ENCODE results near the gene B9D1.

Gene B9D1

DNA sequence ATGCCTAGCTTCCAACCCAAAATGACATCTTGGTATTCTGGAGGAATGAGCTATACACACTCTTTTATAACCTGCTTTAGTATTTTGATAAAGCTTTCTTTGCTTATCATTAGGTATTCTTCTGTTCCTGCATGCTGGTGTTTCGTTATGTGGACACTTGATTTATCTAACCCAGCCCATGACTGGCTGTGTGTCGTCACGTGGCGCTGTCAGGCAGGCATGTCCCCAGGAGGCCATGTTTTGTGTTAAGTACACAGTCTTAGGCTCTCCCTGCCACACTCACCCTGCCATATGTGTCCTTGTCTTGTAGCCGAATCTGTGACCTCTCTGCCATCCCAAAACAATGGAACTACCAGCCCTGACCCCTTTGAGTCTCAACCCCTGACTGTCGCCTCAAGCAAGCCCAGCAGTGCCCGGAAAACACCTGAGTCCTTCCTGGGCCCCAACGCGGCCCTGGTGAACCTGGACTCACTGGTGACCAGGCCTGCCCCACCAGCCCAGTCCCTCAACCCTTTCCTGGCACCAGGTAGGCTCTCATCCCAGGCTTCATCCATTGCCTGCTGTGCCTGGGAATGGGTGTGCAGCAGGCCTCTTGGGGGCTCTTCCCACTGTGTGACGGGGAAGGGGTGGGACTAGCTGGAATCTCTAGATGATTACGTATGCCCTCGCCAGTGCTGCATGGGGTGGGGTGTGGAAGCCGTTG lies 30.8 kb downstream of the B9D1 start:
- no peak for TF ChIP-seq EZH2phosphoT487 (IDR thresholded peaks at IDR 0.05; ENCODE audit: borderline replicate concordance, low read length)
- TF ChIP-seq, protein P1, sequence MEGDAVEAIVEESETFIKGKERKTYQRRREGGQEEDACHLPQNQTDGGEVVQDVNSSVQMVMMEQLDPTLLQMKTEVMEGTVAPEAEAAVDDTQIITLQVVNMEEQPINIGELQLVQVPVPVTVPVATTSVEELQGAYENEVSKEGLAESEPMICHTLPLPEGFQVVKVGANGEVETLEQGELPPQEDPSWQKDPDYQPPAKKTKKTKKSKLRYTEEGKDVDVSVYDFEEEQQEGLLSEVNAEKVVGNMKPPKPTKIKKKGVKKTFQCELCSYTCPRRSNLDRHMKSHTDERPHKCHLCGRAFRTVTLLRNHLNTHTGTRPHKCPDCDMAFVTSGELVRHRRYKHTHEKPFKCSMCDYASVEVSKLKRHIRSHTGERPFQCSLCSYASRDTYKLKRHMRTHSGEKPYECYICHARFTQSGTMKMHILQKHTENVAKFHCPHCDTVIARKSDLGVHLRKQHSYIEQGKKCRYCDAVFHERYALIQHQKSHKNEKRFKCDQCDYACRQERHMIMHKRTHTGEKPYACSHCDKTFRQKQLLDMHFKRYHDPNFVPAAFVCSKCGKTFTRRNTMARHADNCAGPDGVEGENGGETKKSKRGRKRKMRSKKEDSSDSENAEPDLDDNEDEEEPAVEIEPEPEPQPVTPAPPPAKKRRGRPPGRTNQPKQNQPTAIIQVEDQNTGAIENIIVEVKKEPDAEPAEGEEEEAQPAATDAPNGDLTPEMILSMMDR (IDR thresholded peaks at IDR 0.05; ENCODE audit: low read depth, low read length, poor library complexity, severe bottlenecking): no peak
- no peak overlapping the region for H3K27ac ChIP-seq (ENCODE audit: low read depth, low read length)

DNA sequence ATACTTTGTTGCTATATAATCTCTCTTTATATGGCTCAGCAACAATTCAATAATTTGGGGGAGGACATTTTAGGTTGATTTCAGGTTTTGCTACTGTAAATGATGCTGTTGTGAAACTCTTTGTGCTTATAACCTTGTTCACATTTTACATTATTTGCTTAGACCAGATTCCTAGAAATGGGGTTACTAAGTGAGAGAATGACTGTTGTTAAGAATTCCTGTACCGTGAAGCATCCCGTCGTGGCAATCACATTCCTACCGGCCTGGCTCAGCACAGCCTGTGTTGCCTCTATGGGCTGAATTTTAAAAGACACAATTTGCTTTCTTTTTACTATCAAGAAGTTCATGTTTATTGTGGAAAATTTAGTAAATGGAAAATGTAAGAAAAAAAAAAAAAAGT lies 31.4 kb downstream of the B9D1 start:
- Histone ChIP-seq H3K4me2 (ENCODE audit: low read length) (no peak overlapping the region), H3K9me3 (ENCODE audit: control insufficient read depth, insufficient read depth, low read length) (no peaks in the 10 kb centered on the region), H3K9me2 (replicated peaks; ENCODE audit: control insufficient read depth, low read length) (no peaks in the 10 kb centered on the region), H3K27ac (ENCODE audit: low read depth, low read length) (no peak overlapping the region), H3K79me2 (ENCODE audit: control insufficient read depth, low read length) (no peaks in the 10 kb centered on the region), H3K27me3 (ENCODE audit: control insufficient read depth, low read length) (peaks cover 8% of the 10 kb centered on the region), H3K4me1 (ENCODE audit: control insufficient read depth, low read length) (no peaks in the 10 kb centered on the region), H4K20me1 (ENCODE audit: control insufficient read depth, insufficient read depth, low read depth, low read length) (no peaks in the 10 kb centered on the region), H3K36me3 (ENCODE audit: control insufficient read depth, low read length) (no peaks in the 10 kb centered on the region), H3K4me3 (ENCODE audit: low read length) (no peak overlapping the region), H3F3A (ENCODE audit: control insufficient read depth, insufficient read depth) (no peaks in the 10 kb centered on the region)
- TF ChIP-seq, protein P1 (IDR thresholded peaks at IDR 0.05; ENCODE audit: low read depth, low read length, poor library complexity, severe bottlenecking): no peak
- TF ChIP-seq EZH2phosphoT487 (IDR thresholded peaks at IDR 0.05; ENCODE audit: borderline replicate concordance, low read length): no peak

More for the DNA sequence above, 30.8 kb downstream of the B9D1 start:
- Histone ChIP-seq H4K20me1 (ENCODE audit: control insufficient read depth, insufficient read depth, low read depth, low read length) (no peaks in the 10 kb centered on the region), H3K79me2 (ENCODE audit: control insufficient read depth, low read length) (no peaks in the 10 kb centered on the region), H3K4me1 (ENCODE audit: control insufficient read depth, low read length) (no peaks in the 10 kb centered on the region), H3K4me3 (ENCODE audit: low read length) (no peak overlapping the region), H3K27me3 (ENCODE audit: control insufficient read depth, low read length) (peaks cover 8% of the 10 kb centered on the region), H3F3A (ENCODE audit: control insufficient read depth, insufficient read depth) (no peaks in the 10 kb centered on the region), H3K36me3 (ENCODE audit: control insufficient read depth, low read length) (no peaks in the 10 kb centered on the region), H3K4me2 (ENCODE audit: low read length) (no peak overlapping the region), H3K9me2 (replicated peaks; ENCODE audit: control insufficient read depth, low read length) (no peaks in the 10 kb centered on the region), H3K9me3 (ENCODE audit: control insufficient read depth, insufficient read depth, low read length) (no peaks in the 10 kb centered on the region)

DNA sequence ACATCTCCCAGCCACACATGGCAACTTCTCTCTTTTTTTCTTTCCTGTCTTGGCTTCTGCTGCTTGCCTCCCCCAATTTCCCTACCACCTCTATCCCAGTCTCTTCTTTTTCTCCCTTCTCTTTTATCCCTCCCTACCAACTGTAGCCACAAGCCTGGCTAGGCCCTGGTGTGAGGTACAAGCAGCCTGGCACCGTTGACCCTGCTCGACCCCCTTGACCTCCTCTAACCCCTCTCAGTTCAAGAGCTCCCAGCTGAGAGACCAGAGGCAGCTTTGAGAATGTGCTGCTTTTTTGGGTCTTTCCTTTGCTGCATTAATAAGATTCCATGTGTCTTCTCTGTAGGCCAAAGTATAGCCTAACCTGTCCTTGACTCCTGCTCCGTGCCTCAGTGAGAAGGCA lies 32.3 kb downstream of the B9D1 start:
- H3K27ac ChIP-seq (ENCODE audit: low read depth, low read length): no peak overlapping the region
- peaks cover 11% of the 10 kb centered on the region for H3K27me3 ChIP-seq (ENCODE audit: control insufficient read depth, low read length)
- no peak for TF ChIP-seq EZH2phosphoT487 (IDR thresholded peaks at IDR 0.05; ENCODE audit: borderline replicate concordance, low read length)
- TF ChIP-seq, protein P1 (IDR thresholded peaks at IDR 0.05; ENCODE audit: low read depth, low read length, poor library complexity, severe bottlenecking): no peak
- no peaks in the 10 kb centered on the region for H3K4me1 ChIP-seq (ENCODE audit: control insufficient read depth, low read length)
- H3K36me3 ChIP-seq (ENCODE audit: control insufficient read depth, low read length): no peaks in the 10 kb centered on the region
- H3K4me2 ChIP-seq (ENCODE audit: low read length): no peak overlapping the region
- no peaks in the 10 kb centered on the region for H4K20me1 ChIP-seq (ENCODE audit: control insufficient read depth, insufficient read depth, low read depth, low read length)
- no peaks in the 10 kb centered on the region for H3K79me2 ChIP-seq (ENCODE audit: control insufficient read depth, low read length)
- no peak overlapping the region for H3K4me3 ChIP-seq (ENCODE audit: low read length)
- no peaks in the 10 kb centered on the region for H3F3A ChIP-seq (ENCODE audit: control insufficient read depth, insufficient read depth)
- H3K9me2 ChIP-seq (replicated peaks; ENCODE audit: control insufficient read depth, low read length): no peaks in the 10 kb centered on the region
- H3K9me3 ChIP-seq (ENCODE audit: control insufficient read depth, insufficient read depth, low read length): peaks cover 3% of the 10 kb centered on the region; the same call in 1 of the 2 replicates
